ENCODE measurements around the gene UGT1A9. TPM values are rescaled to one million over a fixed set of nuclear protein-coding genes. Genes with fewer than 3 reads are reported as not detected.
A peak's percentile ranks its signal among the peaks of the same experiment; 100 is the strongest.
"Not testable (repeated sequence)": the region's sequence is repeated elsewhere in the genome, so short reads cannot be mapped to it uniquely, and the experiment has no call there.

Gene UGT1A9
- total RNA-seq, 1 experiment from 2014 or later = not detected

GRCh38 chr2:233705911-233706506, 34.3 kb downstream of the UGT1A9 start:
- DNase-seq (ENCODE audit: low spot score) = no peak
- in situ Hi-C loops (cut with HindIII; ENCODE audit: low sequenced_read_pairs) = no loop called here

GRCh38 chr2:233706720-233707119, 35.0 kb downstream of the UGT1A9 start:
- in situ Hi-C loops (cut with HindIII; ENCODE audit: low sequenced_read_pairs) = no loop called here
- DNase-seq (ENCODE audit: low spot score) = no peak

DNA sequence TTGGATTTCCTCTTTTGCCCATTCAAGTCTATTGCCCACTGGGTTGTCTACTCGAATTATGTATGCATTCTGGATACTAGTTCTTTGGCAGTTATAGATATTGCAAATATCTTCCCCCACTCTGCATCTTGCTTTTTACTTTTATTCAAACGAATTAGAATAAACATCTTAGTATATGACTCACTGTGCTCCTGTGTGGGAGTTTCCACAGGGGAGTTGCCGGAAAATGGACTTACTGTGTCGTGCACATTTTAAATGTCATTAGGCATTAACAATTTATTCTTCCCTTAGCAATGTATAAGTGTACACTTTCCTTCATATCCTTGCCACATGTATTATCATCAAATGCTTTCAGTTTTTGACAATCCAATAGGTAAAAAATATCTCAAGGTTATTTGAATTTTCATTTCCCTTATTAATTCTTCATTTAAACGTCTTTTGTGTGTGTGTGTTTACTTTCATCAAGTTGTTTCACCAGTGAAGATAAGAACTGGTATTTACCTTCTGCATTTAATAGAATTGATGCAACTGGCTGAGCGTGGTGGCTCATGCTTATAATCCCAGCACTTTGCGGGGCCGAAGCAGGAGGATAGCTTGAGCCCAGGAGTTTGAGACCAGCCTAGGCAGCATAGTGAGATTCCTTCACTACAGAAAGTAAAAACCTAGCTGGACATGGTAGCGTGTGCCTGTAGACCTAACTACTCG, 36.4 kb downstream of the UGT1A9 start:
- DNase-seq (ENCODE audit: low spot score) = no peak
- in situ Hi-C loops (cut with HindIII; ENCODE audit: low sequenced_read_pairs) = no loop called here

DNA sequence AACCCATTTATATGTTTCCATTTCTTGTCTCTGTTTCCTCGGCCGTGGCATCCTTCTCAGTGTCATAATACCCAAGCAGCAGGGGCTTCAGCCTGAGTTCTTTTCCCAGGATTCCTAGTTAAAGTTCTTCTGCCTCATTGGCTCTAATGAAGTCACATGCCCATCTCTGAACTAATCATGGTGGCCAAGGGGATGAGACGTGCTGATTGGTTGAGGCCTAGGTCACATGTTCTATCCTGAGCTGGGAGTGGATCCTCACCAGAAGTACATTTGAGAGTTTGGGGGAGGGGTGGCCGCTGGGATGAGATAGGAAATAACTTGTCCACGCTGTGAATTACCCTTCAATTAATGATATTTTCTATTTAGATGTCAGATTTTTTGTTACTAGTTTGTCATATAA, 37.2 kb downstream of the UGT1A9 start:
- no peak for DNase-seq (ENCODE audit: low spot score)
- in situ Hi-C loops (cut with HindIII; ENCODE audit: low sequenced_read_pairs) = no loop called here

GRCh38 chr2:233711312-233712008, 39.8 kb downstream of the UGT1A9 start:
- in situ Hi-C loops (cut with HindIII; ENCODE audit: low sequenced_read_pairs) = no loop called here
- peak; percentile 53 for DNase-seq (ENCODE audit: low spot score)

DNA sequence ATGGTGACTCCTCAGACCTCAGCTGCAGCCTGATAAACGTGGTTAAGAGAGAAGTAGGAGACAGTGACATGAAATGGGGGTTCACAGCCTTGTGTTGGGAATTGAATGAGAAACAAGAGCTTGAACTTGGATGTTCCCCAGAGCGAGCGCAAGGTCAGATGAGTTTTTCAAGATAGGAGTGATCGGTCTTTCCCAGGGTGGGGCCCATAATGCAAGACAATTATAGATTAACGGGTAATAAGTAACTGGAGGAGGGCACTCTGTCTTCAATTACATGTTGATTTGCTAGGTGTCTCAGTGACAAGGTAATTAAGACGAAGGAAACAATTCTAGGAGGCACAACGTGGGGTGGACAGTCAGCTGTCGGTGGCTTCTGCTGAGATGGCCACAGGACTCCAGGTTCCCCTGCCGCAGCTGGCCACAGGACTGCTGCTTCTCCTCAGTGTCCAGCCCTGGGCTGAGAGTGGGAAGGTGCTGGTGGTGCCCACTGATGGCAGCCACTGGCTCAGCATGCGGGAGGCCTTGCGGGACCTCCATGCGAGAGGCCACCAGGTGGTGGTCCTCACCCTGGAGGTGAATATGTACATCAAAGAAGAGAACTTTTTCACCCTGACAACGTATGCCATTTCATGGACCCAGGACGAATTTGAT, 41.0 kb downstream of the UGT1A9 start, which contains the start of gene UGT1A5:
TSS of gene UGT1A5 (plus strand) at position 297 of the 651 bp plus-strand sequence. CDS start at position 382, 85 bp downstream.
- in situ Hi-C loops (cut with HindIII; ENCODE audit: low sequenced_read_pairs) = no loop called here

DNA sequence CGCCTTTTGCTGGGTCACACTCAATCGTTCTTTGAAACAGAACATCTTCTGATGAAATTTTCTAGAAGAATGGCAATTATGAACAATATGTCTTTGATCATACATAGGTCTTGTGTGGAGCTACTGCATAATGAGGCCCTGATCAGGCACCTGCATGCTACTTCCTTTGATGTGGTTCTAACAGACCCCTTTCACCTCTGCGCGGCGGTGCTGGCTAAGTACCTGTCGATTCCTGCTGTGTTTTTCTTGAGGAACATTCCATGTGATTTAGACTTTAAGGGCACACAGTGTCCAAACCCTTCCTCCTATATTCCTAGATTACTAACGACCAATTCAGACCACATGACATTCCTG, 41.5 kb downstream of the UGT1A9 start:
- DNase-seq (ENCODE audit: low spot score) = no peak
- in situ Hi-C loops (cut with HindIII; ENCODE audit: low sequenced_read_pairs) = no loop called here

More for the DNA sequence above, 41.0 kb downstream of the UGT1A9 start, which contains the start of gene UGT1A5:
- no peak for DNase-seq (ENCODE audit: low spot score)

GRCh38 chr2:233714121-233714520, 42.4 kb downstream of the UGT1A9 start:
- in situ Hi-C loops (cut with HindIII; ENCODE audit: low sequenced_read_pairs) = no loop called here
- DNase-seq (ENCODE audit: low spot score) = no peak

DNA sequence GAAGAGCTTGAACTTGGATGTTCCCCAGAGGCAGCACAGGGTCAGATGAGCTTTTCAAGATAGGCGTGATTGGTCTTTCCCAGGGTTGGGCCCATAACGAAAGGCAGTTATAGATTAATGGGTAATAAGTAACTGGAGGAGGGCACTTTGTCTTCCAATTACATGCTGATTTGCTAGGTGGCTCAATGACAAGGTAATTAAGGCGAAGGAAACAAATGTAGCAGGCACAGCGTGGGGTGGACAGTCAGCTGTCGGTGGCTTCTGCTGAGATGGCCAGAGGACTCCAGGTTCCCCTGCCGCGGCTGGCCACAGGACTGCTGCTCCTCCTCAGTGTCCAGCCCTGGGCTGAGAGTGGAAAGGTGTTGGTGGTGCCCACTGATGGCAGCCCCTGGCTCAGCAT, 46.9 kb downstream of the UGT1A9 start, which contains the start of gene UGT1A4:
TSS of gene UGT1A4 (plus strand) at position 185 of the 400 bp plus-strand sequence. CDS start at position 270, 85 bp downstream.
- in situ Hi-C loops (cut with HindIII; ENCODE audit: low sequenced_read_pairs) = no loop called here
- DNase-seq (ENCODE audit: low spot score) = no peak

DNA sequence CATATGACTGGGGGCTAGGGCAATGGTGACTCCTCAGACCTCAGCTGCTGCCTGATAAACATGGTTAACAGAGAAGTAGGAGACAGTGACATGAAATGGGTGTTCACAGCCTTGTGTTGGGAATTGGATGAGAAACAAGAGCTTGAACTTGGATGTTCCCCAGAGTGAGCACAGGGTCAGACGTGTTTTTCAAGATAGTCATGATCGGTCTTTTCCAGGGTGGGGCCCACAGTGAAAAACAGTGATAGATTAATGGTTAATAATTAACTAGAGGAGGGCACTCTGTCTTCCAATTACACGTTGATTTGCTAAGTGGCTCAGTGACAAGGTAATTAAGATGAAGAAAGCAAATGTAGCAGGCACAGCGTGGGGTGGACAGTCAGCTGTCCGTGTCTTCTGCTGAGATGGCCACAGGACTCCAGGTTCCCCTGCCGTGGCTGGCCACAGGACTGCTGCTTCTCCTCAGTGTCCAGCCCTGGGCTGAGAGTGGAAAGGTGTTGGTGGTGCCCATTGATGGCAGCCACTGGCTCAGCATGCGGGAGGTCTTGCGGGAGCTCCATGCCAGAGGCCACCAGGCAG, 57.1 kb downstream of the UGT1A9 start, which contains the start of gene UGT1A3:
TSS of gene UGT1A3 (plus strand) at position 320 of the 579 bp plus-strand sequence. CDS start at position 405, 85 bp downstream.
- no peak for DNase-seq (ENCODE audit: low spot score)
- in situ Hi-C loops (cut with HindIII; ENCODE audit: low sequenced_read_pairs) = no loop called here

GRCh38 chr2:233736868-233737653, 65.4 kb downstream of the UGT1A9 start:
- DNase-seq (ENCODE audit: low spot score); in situ Hi-C loops (cut with HindIII; ENCODE audit: low sequenced_read_pairs): not testable (repeated sequence)

DNA sequence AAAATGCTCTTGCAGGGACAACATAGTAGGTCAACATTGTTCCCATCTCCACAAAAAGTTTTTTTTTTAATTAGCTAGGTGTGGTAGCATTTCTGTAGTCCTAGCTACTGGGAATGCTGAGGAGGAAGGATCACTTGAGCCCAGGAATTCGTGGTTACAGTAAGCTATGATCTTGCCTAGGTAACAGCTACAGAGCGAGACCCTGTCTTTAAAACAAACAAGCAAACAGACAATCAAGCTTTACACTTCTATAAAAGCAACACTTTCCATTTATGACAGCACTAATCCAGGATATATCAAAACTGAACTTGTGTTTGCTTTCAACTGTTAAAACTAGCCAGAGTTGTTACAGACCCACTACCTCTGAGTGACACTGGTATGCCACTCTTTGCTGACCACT, 69.2 kb downstream of the UGT1A9 start:
- in situ Hi-C loops (cut with HindIII; ENCODE audit: low sequenced_read_pairs) = no loop called here
- no peak for DNase-seq (ENCODE audit: low spot score)

GRCh38 chr2:233743464-233744259, 72.0 kb downstream of the UGT1A9 start:
- in situ Hi-C loops (cut with HindIII; ENCODE audit: low sequenced_read_pairs) = no loop called here
- no peak for DNase-seq (ENCODE audit: low spot score)

- in situ Hi-C loops (cut with HindIII; ENCODE audit: low sequenced_read_pairs) = no loop called here
- no peak for DNase-seq (ENCODE audit: low spot score)
These were observed 73.5 kb downstream of the UGT1A9 start for GRCh38 chr2:233745073-233745755.

- DNase-seq (ENCODE audit: low spot score); in situ Hi-C loops (cut with HindIII; ENCODE audit: low sequenced_read_pairs): not testable (repeated sequence)
These were observed 74.1 kb downstream of the UGT1A9 start for GRCh38 chr2:233745838-233746237.

DNA sequence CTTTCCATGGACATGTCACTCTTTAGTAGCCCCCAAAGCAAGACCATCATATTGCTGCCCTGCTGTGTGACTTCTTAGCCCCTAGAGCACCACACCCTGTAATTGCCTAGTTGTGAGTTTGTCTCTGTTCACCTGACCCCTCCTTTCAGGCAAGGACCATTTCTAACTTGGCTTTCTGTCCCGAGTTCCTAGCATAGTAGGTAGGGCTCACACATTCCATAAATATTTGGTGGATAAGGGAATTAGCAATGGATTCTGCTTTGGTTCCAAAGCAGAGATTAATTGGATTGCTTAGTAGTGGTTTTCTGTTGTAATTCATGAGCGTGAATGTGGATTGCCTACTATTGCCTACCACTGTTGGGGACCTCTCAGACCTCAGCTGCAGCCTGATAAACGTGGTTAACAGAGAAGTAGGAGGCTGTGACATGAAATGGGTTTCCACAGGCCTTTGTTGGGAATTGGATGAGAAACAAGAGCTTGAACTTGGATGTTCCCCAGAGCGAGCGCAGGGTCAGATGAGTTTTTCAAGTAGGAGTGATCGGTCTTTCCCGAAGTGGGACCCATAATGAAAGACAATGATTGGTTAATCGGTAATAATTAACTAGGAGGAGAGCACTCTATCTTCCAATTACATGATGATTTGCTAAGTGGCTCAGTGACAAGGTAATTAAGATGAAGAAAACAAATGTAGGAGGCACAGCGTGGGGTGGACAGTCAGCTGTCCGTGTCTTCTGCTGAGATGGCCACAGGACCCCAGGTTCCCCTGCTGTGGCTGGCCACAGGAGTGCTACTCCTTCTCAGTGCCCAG, 75.0 kb downstream of the UGT1A9 start:
- DNase-seq (ENCODE audit: low spot score) = no peak
- in situ Hi-C loops (cut with HindIII; ENCODE audit: low sequenced_read_pairs) = no loop called here

- no peak for DNase-seq (ENCODE audit: low spot score)
- in situ Hi-C loops (cut with HindIII; ENCODE audit: low sequenced_read_pairs) = no loop called here
These were observed 75.5 kb downstream of the UGT1A9 start for GRCh38 chr2:233747283-233747544.
